ENCODE data around the gene GATC.

- no peak for TF ChIP-seq EZH2 (IDR thresholded peaks at IDR 0.05; ENCODE audit: low read depth, unreplicated experiment)
- TF ChIP-seq JUNB (IDR thresholded peaks at IDR 0.05; ENCODE audit: unreplicated experiment) = no peak
- TF ChIP-seq, protein P1, sequence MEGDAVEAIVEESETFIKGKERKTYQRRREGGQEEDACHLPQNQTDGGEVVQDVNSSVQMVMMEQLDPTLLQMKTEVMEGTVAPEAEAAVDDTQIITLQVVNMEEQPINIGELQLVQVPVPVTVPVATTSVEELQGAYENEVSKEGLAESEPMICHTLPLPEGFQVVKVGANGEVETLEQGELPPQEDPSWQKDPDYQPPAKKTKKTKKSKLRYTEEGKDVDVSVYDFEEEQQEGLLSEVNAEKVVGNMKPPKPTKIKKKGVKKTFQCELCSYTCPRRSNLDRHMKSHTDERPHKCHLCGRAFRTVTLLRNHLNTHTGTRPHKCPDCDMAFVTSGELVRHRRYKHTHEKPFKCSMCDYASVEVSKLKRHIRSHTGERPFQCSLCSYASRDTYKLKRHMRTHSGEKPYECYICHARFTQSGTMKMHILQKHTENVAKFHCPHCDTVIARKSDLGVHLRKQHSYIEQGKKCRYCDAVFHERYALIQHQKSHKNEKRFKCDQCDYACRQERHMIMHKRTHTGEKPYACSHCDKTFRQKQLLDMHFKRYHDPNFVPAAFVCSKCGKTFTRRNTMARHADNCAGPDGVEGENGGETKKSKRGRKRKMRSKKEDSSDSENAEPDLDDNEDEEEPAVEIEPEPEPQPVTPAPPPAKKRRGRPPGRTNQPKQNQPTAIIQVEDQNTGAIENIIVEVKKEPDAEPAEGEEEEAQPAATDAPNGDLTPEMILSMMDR (conservative IDR thresholded peaks at IDR 0.05; ENCODE audit: low read depth in 2 of 2) = no peak
- TF ChIP-seq NANOG (IDR thresholded peaks at IDR 0.05; ENCODE audit: borderline replicate concordance) = no peak
Observed at GRCh38 chr12:120489018-120489417, 42.8 kb downstream of the GATC start.
